Chondrocyte (in vitro differentiated cells): Measurements from ENCODE around the gene GPR161. TPM values are rescaled to one million over a fixed set of nuclear protein-coding genes. Genes with fewer than 3 reads are reported as not detected.
"Not testable (repeated sequence)": the region's sequence is repeated elsewhere in the genome, so short reads cannot be mapped to it uniquely, and the experiment has no call there.

Experiments
- DNase-seq: peaks from one replicate; pipeline ENCODE4 v3.0.0; 2021; ENCODE audit warnings: mixed read lengths, low spot score
- H3K27ac Mint-ChIP-seq: one replicate; pipeline ENCODE4 v1.8.0; 2021; ENCODE audit warnings: mild to moderate bottlenecking, moderate library complexity, mixed read lengths; ENCODE audit not compliant: unreplicated experiment
- H3K27me3 Mint-ChIP-seq: 2 replicates; pipeline ENCODE4 v1.8.0; 2021; ENCODE audit warnings: low read depth, mixed read lengths
- H3K36me3 Mint-ChIP-seq: 2 replicates; pipeline ENCODE4 v1.8.0; 2021; ENCODE audit warnings: low read depth, mixed read lengths
- H3K4me1 Mint-ChIP-seq: 2 replicates; pipeline ENCODE4 v1.8.0; 2021; ENCODE audit warnings: low read depth, mild to moderate bottlenecking, mixed read lengths
- H3K4me3 Mint-ChIP-seq: one replicate; pipeline ENCODE4 v1.8.0; 2021; ENCODE audit warnings: mild to moderate bottlenecking, moderate library complexity, mixed read lengths; ENCODE audit not compliant: unreplicated experiment
- H3K9me3 Mint-ChIP-seq: 2 replicates; pipeline ENCODE4 v1.8.0; 2021; ENCODE audit warnings: low read depth, mixed read lengths
- long read RNA-seq: library from polyadenylated mRNA; stranded (forward); transcript quantifications from one replicate; pipeline ENCODE4 v2.0.0, GENCODE V29; 2021
- total RNA-seq: library from RNA; stranded (reverse); gene quantifications from 3 replicates; pipeline ENCODE4 v1.2.1, GENCODE V29; 2021
- TF ChIP-seq, protein P1 (sequence below): fragments of 200-600 bp; sonication (generic); IDR thresholded peaks from 2 replicates; pipeline ENCODE4 v1.5.0; 2021; ENCODE audit warnings: antibody characterized with exemption, mild to moderate bottlenecking, moderate library complexity

The GPR161 gene, protein sequence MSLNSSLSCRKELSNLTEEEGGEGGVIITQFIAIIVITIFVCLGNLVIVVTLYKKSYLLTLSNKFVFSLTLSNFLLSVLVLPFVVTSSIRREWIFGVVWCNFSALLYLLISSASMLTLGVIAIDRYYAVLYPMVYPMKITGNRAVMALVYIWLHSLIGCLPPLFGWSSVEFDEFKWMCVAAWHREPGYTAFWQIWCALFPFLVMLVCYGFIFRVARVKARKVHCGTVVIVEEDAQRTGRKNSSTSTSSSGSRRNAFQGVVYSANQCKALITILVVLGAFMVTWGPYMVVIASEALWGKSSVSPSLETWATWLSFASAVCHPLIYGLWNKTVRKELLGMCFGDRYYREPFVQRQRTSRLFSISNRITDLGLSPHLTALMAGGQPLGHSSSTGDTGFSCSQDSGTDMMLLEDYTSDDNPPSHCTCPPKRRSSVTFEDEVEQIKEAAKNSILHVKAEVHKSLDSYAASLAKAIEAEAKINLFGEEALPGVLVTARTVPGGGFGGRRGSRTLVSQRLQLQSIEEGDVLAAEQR
- total RNA-seq: 30.8 to 33.5 TPM (median 32.8 TPM) in 3 replicates
- long read RNA-seq, partial matches to known transcripts: 12 of 47 reads
- long read RNA-seq, other reads (novel, unspliced or antisense): 35 of 47 reads

DNA sequence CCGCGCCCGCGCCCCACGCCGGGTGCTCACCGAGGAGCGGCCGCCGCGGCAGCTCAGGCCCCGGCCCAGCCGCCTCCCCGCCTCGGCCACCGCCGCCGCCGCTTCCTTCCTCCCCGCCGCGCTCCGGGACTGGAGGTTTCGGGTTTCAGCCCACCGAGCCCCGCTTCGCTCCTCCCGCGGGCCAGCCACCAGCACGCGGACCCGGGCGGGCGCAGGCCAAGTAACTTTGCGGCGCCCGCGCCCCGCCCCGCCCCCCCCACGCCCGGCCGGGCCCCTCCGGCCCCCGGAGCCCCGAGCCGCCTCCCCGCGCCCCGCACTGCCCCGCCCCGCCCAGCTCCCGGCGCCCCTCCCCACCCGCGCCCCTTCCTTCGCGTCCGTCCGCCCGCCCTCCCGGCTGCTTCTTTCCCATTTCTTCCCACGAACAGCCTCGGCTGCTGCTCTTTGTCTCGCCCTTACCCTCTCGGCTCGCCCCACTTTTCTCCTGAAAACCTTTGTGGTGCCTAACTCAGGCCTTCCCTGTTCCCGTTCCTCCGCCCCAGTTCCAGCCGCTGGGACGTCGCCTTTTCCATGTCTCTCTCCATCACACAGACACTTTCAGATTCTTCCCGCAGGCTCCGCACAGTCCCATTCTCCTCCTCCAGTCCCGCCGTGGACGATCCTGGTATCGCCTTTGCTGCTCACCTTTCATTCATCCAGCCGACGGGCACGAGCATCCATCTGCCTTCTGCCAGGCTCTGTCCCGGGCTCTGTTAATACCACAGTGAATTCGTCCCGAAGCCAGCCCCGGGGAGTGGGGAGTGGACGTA, at the start of gene GPR161:
GPR161 (minus strand) TSS at position 222 of the 806 bp plus-strand sequence. CDS start 32,080 bp downstream, outside the sequence.
- peak within 1 kb of the TSS; percentile 96 for H3K4me3 Mint-ChIP-seq
- no peaks in the 10 kb centered on the region for H3K9me3 Mint-ChIP-seq
- H3K4me1 Mint-ChIP-seq: peaks cover 37% of the 10 kb centered on the region
- peaks cover 3% of the 10 kb centered on the region for H3K36me3 Mint-ChIP-seq
- no peaks in the 10 kb centered on the region for H3K27me3 Mint-ChIP-seq
- TF ChIP-seq, protein P1, sequence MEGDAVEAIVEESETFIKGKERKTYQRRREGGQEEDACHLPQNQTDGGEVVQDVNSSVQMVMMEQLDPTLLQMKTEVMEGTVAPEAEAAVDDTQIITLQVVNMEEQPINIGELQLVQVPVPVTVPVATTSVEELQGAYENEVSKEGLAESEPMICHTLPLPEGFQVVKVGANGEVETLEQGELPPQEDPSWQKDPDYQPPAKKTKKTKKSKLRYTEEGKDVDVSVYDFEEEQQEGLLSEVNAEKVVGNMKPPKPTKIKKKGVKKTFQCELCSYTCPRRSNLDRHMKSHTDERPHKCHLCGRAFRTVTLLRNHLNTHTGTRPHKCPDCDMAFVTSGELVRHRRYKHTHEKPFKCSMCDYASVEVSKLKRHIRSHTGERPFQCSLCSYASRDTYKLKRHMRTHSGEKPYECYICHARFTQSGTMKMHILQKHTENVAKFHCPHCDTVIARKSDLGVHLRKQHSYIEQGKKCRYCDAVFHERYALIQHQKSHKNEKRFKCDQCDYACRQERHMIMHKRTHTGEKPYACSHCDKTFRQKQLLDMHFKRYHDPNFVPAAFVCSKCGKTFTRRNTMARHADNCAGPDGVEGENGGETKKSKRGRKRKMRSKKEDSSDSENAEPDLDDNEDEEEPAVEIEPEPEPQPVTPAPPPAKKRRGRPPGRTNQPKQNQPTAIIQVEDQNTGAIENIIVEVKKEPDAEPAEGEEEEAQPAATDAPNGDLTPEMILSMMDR: no peak
- DNase-seq: peak; percentile 93
- H3K27ac Mint-ChIP-seq: peak within 1 kb of the TSS; percentile 92

DNA sequence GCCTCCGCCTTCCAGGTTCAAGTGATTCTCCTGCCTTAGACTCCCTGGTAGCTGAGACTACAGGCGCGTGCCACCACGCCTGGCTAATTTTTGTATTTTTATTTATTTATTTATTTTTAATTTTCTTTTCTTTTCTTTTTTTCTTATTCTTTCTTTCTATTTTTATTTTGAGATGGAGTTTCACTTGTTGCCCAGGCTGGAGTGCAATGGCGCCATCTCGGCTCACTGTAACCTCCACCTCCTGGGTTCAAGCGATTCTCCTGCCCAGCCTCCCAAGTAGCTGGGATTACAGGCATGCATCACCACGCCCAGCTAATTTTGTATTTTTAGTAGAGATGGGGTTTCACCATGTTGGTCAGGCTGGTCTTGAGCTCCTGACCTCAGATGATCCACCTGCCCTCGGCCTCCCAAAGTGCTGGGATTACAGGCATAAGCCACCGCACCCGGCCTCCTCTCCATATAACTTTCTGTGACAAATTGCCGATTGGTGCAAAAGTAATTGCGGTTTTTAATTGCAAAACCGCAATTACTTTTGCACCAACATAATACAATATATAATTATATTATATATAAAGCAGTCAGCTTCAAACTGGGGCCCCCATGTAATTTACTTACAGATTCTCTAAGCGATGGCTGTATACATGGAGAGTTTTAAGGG, 44.5 kb upstream of the GPR161 start:
- not testable (repeated sequence) for DNase-seq, H3K36me3 Mint-ChIP-seq, H3K9me3 Mint-ChIP-seq, H3K4me1 Mint-ChIP-seq, H3K27me3 Mint-ChIP-seq, H3K4me3 Mint-ChIP-seq
- H3K27ac Mint-ChIP-seq: peak overlapping the region; percentile 54

DNA sequence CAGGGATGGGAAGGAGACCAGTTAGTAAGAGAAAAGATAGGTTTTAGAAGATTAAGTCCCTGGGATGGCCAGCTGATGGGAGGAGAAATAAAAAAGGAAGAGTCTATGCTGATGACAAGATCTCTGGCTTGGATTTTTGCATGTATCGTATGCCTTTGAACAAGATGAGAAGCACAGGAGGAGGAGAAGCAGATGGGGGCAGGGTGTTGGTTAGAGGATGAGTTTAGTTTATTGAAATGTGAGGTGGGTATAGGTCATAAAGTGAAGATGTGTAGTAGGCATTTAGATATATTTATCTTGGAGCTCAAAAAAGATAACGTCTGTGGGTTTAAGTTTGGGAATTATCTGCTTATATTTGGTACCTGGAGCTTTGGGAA, 43.4 kb upstream of the GPR161 start:
- Mint-ChIP-seq H3K4me1 (peaks cover 4% of the 10 kb centered on the region), H3K27ac (no peak overlapping the region), H3K4me3 (no peak overlapping the region)

DNA sequence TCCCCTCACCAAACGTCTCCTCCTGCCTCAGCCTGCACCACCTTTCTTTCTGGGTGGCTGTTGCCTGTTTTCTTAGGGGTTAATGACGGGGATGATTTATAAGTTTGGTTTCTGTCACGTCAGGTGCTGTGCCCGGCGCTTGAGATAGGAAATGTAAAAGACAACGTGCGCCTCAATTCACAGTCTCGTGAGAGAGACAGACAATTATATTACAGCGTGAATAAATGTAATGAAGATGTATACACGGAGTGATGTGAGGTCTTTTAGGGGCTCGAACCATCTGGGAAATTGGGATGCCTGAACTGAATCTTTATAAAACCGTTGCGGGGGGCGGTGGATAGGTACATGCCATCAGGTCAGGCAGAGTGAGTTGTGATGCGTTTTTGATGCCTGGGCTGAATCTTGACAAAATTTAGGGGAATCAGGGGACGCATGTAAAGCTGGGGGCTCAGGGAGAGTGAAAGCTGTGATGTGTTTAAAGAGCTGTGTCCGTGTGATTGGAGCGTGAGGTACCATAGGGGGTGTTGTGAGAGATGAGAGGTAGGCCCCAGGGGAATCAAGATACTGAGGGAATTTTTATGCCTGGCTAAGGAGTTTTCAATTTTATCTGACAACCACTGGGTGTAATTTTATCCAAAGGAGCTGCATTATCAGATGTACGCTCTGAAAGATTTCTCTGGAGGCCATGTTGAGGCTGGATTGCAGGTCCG, 42.9 kb upstream of the GPR161 start:
- TF ChIP-seq, protein P1: no peak

More for the DNA sequence above, 43.4 kb upstream of the GPR161 start:
- Mint-ChIP-seq H3K27me3 (no peaks in the 10 kb centered on the region), H3K9me3 (peaks cover 3% of the 10 kb centered on the region), H3K36me3 (no peaks in the 10 kb centered on the region)
- TF ChIP-seq, protein P1: no peak
- DNase-seq: no peak

More for the DNA sequence above, 42.9 kb upstream of the GPR161 start:
- H3K4me3 Mint-ChIP-seq: no peak overlapping the region
- no peak overlapping the region for H3K27ac Mint-ChIP-seq
- peaks cover 3% of the 10 kb centered on the region for H3K9me3 Mint-ChIP-seq
- no peaks in the 10 kb centered on the region for H3K27me3 Mint-ChIP-seq
- no peaks in the 10 kb centered on the region for H3K36me3 Mint-ChIP-seq
- DNase-seq: no peak
- peaks cover 4% of the 10 kb centered on the region for H3K4me1 Mint-ChIP-seq
